GM18502 (cell line): ENCODE measurements around the gene WDR77.

Experiments
- ATAC-seq: cut with Tn5 transposase; IDR thresholded peaks from one replicate; pipeline ENCODE4 v1.9.1; 2021; ENCODE audit warnings: mild to moderate bottlenecking; ENCODE audit not compliant: unreplicated experiment, poor library complexity

Gene WDR77

GRCh38 chr1:111448918-111449702, at the start of gene WDR77, which contains the start of gene ATP5PB:
WDR77 (minus strand) TSS chr1:111449256; CDS start chr1:111449169, 87 bp downstream.
ATP5PB (plus strand) TSS chr1:111449464; CDS start chr1:111449542, 78 bp downstream.
- ATAC-seq = peak; percentile 93

GRCh38 chr1:111497592-111497991, 48.5 kb upstream of the WDR77 start:
- ATAC-seq = no peak

- ATAC-seq = no peak
Observed at GRCh38 chr1:111496398-111496797, 47.3 kb upstream of the WDR77 start.

- no peak for ATAC-seq
Observed at GRCh38 chr1:111491070-111491469, 42.0 kb upstream of the WDR77 start.

- ATAC-seq = no peak
Observed at GRCh38 chr1:111490220-111490619, 41.2 kb upstream of the WDR77 start.

- no peak for ATAC-seq
Observed at GRCh38 chr1:111489604-111490003, 40.5 kb upstream of the WDR77 start.

- no peak for ATAC-seq
Observed at GRCh38 chr1:111488669-111489068, 39.6 kb upstream of the WDR77 start.

- no peak for ATAC-seq
Observed at GRCh38 chr1:111487133-111487532, 38.1 kb upstream of the WDR77 start.

- ATAC-seq = no peak
Observed at GRCh38 chr1:111486431-111486830, 37.4 kb upstream of the WDR77 start.

- no peak for ATAC-seq
Observed at GRCh38 chr1:111484391-111485026, 35.5 kb upstream of the WDR77 start.

- no peak for ATAC-seq
Observed at GRCh38 chr1:111483876-111484275, 34.8 kb upstream of the WDR77 start.

GRCh38 chr1:111483166-111483565, 34.1 kb upstream of the WDR77 start:
- ATAC-seq = no peak

GRCh38 chr1:111481387-111482221, 32.5 kb upstream of the WDR77 start:
- ATAC-seq = no peak

- no peak for ATAC-seq
Observed at GRCh38 chr1:111480674-111481073, 31.6 kb upstream of the WDR77 start.

- ATAC-seq = peak; percentile 73
Observed at GRCh38 chr1:111476761-111477309, 27.8 kb upstream of the WDR77 start.

GRCh38 chr1:111476214-111476613, 27.2 kb upstream of the WDR77 start:
- ATAC-seq = no peak

- peak; percentile 61 for ATAC-seq
Observed at GRCh38 chr1:111475701-111476100, 26.6 kb upstream of the WDR77 start.

GRCh38 chr1:111474521-111474920, 25.5 kb upstream of the WDR77 start:
- no peak for ATAC-seq

- no peak for ATAC-seq
Observed at GRCh38 chr1:111474106-111474505, 25.1 kb upstream of the WDR77 start.

GRCh38 chr1:111471538-111471937, 22.5 kb upstream of the WDR77 start:
- no peak for ATAC-seq

- ATAC-seq = no peak
Observed at GRCh38 chr1:111471012-111471411, 22.0 kb upstream of the WDR77 start.
